ENCODE results near the gene PTGER2. TPM values are rescaled to one million over a fixed set of nuclear protein-coding genes. Genes with fewer than 3 reads are reported as not detected.

The PTGER2 gene
- total RNA-seq, 1 donor from 2014 or later, result 0.75 TPM

GRCh38 chr14:52363041-52363704, 49.1 kb downstream of the PTGER2 start:
- intact Hi-C loops (cut with DNase I), result no loop called here
- no peak for DNase-seq (ENCODE audit: low spot score)

- intact Hi-C loops (cut with DNase I), result no loop called here
- no peak for DNase-seq (ENCODE audit: low spot score)
These were observed 49.8 kb downstream of the PTGER2 start for GRCh38 chr14:52363961-52364360.

GRCh38 chr14:52365071-52365470, 51.0 kb downstream of the PTGER2 start:
- DNase-seq (ENCODE audit: low spot score), result no peak
- intact Hi-C loops (cut with DNase I), result no loop called here

- intact Hi-C loops (cut with DNase I), result no loop called here
- no peak for DNase-seq (ENCODE audit: low spot score)
These were observed 52.7 kb downstream of the PTGER2 start for GRCh38 chr14:52366796-52367315.

GRCh38 chr14:52369305-52369801, 55.2 kb downstream of the PTGER2 start:
- intact Hi-C loops (cut with DNase I), result no loop called here
- no peak for DNase-seq (ENCODE audit: low spot score)

GRCh38 chr14:52370406-52370935, 56.4 kb downstream of the PTGER2 start:
- intact Hi-C loops (cut with DNase I), result no loop called here
- DNase-seq (ENCODE audit: low spot score), result no peak

GRCh38 chr14:52377940-52378339, 63.8 kb downstream of the PTGER2 start:
- DNase-seq (ENCODE audit: low spot score), result no peak
- intact Hi-C loops (cut with DNase I), result no loop called here

Other genes with a start within 250 kb of the PTGER2 start
- 37.3 TPM for gene NID2, start 245.3 kb upstream of the PTGER2 start, total RNA-seq
- 0.51 TPM for gene PTGDR, start 46.6 kb upstream of the PTGER2 start, total RNA-seq
- 3.4 TPM for gene TXNDC16, start 238.2 kb downstream of the PTGER2 start, total RNA-seq
- gene GPR137C, start 238.5 kb downstream of the PTGER2 start, total RNA-seq, result 1.5 TPM

Data from cardiac septum (tissue), 1 donor.